ENCODE results near the gene ACOXL.

DNA sequence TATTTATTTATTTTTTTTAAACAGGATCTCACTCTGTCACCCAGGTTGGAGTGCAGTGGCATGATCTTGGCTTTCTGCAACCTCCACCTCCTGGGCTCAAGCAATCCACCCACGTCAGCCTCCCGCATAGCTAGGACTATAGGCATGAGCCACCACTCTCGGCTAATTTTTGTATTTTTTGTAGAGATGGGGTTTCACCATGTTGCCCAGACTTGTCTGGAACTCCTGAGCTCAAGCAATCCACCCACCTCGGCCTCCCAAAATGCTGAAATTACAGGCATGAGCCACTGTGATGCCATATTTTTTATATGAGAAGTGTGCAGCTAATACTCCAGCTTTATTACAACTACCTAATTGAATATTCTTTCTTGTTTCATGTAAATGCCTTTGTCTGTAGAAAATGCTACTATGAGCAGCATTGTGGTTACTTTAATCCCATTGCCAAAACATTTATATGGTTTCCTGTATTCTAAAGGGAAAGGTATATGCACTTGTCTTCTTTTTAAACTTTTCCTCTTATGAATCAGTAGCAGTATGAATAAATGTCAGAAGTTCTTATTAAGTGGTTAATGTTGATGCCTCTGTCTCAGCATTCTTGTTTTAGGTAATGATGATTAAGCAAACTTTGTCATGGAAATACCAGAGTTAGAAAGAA is 378.9 kb downstream of the ACOXL start:
- TF ChIP-seq ZNF26 (tag by site-specific recombination; IDR thresholded peaks at IDR 0.05) (no peak), ZNF792 (tag by site-specific recombination; IDR thresholded peaks at IDR 0.05) (no peak), ZNF341 (tag by site-specific recombination; IDR thresholded peaks at IDR 0.05; ENCODE audit: low read depth) (no peak), ZNF169 (tag by site-specific recombination; IDR thresholded peaks at IDR 0.05) (no peak), ZNF571 (tag by site-specific recombination; IDR thresholded peaks at IDR 0.05) (no peak), ZNF660 (tag by site-specific recombination; IDR thresholded peaks at IDR 0.05) (no peak), GLI2 (tag by site-specific recombination; IDR thresholded peaks at IDR 0.05; ENCODE audit: borderline replicate concordance, low read depth) (no peak), BCL11B (tag by site-specific recombination; IDR thresholded peaks at IDR 0.05; ENCODE audit: low read depth) (no peak), ELK4 (IDR thresholded peaks at IDR 0.05; ENCODE audit: borderline replicate concordance, low read depth, low read length) (no peak), HOXA7 (CRISPR knock-in tag; IDR thresholded peaks at IDR 0.05; ENCODE audit: borderline replicate concordance) (no peak)
- TF ChIP-seq, protein P1, sequence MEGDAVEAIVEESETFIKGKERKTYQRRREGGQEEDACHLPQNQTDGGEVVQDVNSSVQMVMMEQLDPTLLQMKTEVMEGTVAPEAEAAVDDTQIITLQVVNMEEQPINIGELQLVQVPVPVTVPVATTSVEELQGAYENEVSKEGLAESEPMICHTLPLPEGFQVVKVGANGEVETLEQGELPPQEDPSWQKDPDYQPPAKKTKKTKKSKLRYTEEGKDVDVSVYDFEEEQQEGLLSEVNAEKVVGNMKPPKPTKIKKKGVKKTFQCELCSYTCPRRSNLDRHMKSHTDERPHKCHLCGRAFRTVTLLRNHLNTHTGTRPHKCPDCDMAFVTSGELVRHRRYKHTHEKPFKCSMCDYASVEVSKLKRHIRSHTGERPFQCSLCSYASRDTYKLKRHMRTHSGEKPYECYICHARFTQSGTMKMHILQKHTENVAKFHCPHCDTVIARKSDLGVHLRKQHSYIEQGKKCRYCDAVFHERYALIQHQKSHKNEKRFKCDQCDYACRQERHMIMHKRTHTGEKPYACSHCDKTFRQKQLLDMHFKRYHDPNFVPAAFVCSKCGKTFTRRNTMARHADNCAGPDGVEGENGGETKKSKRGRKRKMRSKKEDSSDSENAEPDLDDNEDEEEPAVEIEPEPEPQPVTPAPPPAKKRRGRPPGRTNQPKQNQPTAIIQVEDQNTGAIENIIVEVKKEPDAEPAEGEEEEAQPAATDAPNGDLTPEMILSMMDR (tag by site-specific recombination; IDR thresholded peaks at IDR 0.05) = no peak
- TF ChIP-seq, protein P2, sequence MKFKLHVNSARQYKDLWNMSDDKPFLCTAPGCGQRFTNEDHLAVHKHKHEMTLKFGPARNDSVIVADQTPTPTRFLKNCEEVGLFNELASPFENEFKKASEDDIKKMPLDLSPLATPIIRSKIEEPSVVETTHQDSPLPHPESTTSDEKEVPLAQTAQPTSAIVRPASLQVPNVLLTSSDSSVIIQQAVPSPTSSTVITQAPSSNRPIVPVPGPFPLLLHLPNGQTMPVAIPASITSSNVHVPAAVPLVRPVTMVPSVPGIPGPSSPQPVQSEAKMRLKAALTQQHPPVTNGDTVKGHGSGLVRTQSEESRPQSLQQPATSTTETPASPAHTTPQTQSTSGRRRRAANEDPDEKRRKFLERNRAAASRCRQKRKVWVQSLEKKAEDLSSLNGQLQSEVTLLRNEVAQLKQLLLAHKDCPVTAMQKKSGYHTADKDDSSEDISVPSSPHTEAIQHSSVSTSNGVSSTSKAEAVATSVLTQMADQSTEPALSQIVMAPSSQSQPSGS (tag by site-specific recombination; IDR thresholded peaks at IDR 0.05; ENCODE audit: low read depth) = no peak

Data from HEK293 (cell line).